ENCODE data around the gene POPDC3.

POPDC3 gene

GRCh38 chr6:105207524-105208269, 27.9 kb upstream of the POPDC3 start:
- no peak for TF ChIP-seq CTCF (IDR thresholded peaks at IDR 0.05; ENCODE audit: low read depth, low read length, missing control alignments)
- H3K4me3 ChIP-seq (ENCODE audit: low read depth, low read length): no peak overlapping the region
- DNase-seq (ENCODE audit: low read depth): no peak

DNA sequence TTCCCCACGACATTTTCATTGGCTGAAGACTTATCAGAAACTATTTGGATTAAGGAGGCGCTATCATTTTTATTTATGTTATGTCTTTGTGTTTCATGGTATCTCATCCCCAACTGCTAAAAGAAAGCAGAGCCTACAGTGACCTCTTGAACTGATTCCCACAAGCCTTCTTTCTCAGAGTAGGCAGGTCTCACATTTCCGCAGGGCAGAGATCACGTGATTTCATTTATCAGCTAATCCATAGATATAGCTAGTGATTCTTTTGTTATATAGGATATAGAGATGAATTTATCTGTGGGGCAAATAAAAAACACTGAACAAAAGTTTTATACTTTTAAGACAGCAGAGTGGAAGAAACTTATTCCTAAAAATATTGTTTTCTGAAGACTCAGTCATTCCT, 25.0 kb upstream of the POPDC3 start:
- no peak overlapping the region for H3K4me3 ChIP-seq (ENCODE audit: low read depth, low read length)
- TF ChIP-seq CTCF (IDR thresholded peaks at IDR 0.05; ENCODE audit: low read depth, low read length, missing control alignments): no peak
- DNase-seq (ENCODE audit: low read depth): no peak

- DNase-seq (ENCODE audit: low read depth): no peak
- TF ChIP-seq CTCF (IDR thresholded peaks at IDR 0.05; ENCODE audit: low read depth, low read length, missing control alignments): no peak
- no peak overlapping the region for H3K4me3 ChIP-seq (ENCODE audit: low read depth, low read length)
These were observed 24.5 kb upstream of the POPDC3 start for GRCh38 chr6:105204331-105204730.

GRCh38 chr6:105202486-105202885, 22.7 kb upstream of the POPDC3 start:
- no peak for TF ChIP-seq CTCF (IDR thresholded peaks at IDR 0.05; ENCODE audit: low read depth, low read length, missing control alignments)
- DNase-seq (ENCODE audit: low read depth): no peak
- H3K4me3 ChIP-seq (ENCODE audit: low read depth, low read length): no peak overlapping the region

- H3K4me3 ChIP-seq (ENCODE audit: low read depth, low read length): no peak overlapping the region
- no peak for TF ChIP-seq CTCF (IDR thresholded peaks at IDR 0.05; ENCODE audit: low read depth, low read length, missing control alignments)
- no peak for DNase-seq (ENCODE audit: low read depth)
These were observed 20.4 kb upstream of the POPDC3 start for GRCh38 chr6:105200133-105200730.

DNA sequence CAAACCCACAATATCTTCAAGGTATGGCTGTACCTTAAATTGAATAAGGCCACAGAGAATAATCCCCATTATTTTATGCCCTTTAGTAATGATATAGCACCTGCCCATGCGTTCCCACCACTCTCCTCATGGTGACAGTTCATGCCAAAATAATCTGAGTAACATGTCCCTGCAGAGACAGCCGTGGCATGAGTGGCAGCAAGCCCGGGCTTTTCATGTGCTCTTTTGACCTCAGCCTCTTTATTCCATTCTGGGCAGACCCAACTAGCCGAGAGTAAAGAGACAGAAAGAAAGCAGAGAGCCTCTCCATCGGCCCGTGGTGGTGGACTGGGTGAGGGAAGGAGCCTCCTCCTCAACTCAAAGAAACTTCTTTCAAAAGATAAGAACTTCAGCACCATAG, 19.9 kb upstream of the POPDC3 start:
- TF ChIP-seq CTCF (IDR thresholded peaks at IDR 0.05; ENCODE audit: low read depth, low read length, missing control alignments): no peak
- H3K4me3 ChIP-seq (ENCODE audit: low read depth, low read length): no peak overlapping the region
- DNase-seq (ENCODE audit: low read depth): no peak

DNA sequence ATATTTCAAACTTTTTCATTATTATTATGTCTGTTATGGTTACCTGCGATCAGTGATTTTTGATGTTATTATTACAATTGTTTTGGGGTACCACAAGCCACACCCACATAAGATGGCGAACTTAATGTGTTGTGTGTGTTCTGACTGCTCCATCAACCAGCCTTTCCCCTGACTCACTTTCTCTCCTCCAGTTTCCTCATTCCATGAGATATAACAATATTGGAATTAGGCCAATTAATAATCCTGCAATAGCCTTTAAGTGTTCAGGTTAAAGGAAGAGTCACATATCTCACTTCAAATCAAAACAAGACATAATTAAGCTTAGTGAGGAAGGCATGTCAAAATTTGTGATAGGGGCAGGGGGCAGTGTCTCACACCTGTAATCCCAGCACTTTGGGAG, 16.3 kb upstream of the POPDC3 start:
- no peak for TF ChIP-seq CTCF (IDR thresholded peaks at IDR 0.05; ENCODE audit: low read depth, low read length, missing control alignments)
- no peak for DNase-seq (ENCODE audit: low read depth)
- H3K4me3 ChIP-seq (ENCODE audit: low read depth, low read length): no peak overlapping the region

Measured in GM12864 (cell line).